Activated CD4-positive, CD25-positive, alpha-beta regulatory T cell treated with anti-CD3 and anti-CD28 coated beads, Interleukin-2, amount 50 U/mL, for 16 hours (primary cell): ENCODE data around the gene BLOC1S5.
"Not testable (repeated sequence)": the region's sequence is repeated elsewhere in the genome, so short reads cannot be mapped to it uniquely, and the experiment has no call there.

Experiments
- DNase-seq: peaks from one replicate; pipeline ENCODE4 v3.0.0-alpha.2; 2020; ENCODE audit warnings: low read depth, low spot score

The BLOC1S5 gene

GRCh38 chr6:8082572-8082953, 18.4 kb upstream of the BLOC1S5 start:
- no peak for DNase-seq

GRCh38 chr6:8080362-8081151, 16.4 kb upstream of the BLOC1S5 start:
- DNase-seq, result no peak

- no peak for DNase-seq
Measured at GRCh38 chr6:8079126-8079525, 14.9 kb upstream of the BLOC1S5 start.

GRCh38 chr6:8077991-8078390, 13.8 kb upstream of the BLOC1S5 start:
- DNase-seq, result no peak

GRCh38 chr6:8075704-8076103, 11.5 kb upstream of the BLOC1S5 start:
- no peak for DNase-seq

GRCh38 chr6:8075185-8075584, 11.0 kb upstream of the BLOC1S5 start:
- DNase-seq, result no peak

- DNase-seq, result no peak
Measured at GRCh38 chr6:8074213-8074612, 10.0 kb upstream of the BLOC1S5 start.

GRCh38 chr6:8073758-8074157, 9.6 kb upstream of the BLOC1S5 start:
- no peak for DNase-seq

GRCh38 chr6:8070718-8071117, 6.5 kb upstream of the BLOC1S5 start:
- DNase-seq, result no peak

GRCh38 chr6:8069631-8070284, 5.6 kb upstream of the BLOC1S5 start:
- no peak for DNase-seq

- DNase-seq, result no peak
Measured at GRCh38 chr6:8069151-8069550, 5.0 kb upstream of the BLOC1S5 start.

GRCh38 chr6:8066108-8066507, 1.9 kb upstream of the BLOC1S5 start:
- no peak for DNase-seq

- no peak for DNase-seq
Measured at GRCh38 chr6:8065519-8065911, 1.3 kb upstream of the BLOC1S5 start.

GRCh38 chr6:8064638-8065518, 689 bp upstream of the BLOC1S5 start:
- DNase-seq, result no peak

GRCh38 chr6:8061736-8062135, 2.5 kb downstream of the BLOC1S5 start:
- no peak for DNase-seq

- no peak for DNase-seq
Measured at GRCh38 chr6:8060346-8060745, 3.8 kb downstream of the BLOC1S5 start.

- DNase-seq, result no peak
Measured at GRCh38 chr6:8059129-8059528, 5.1 kb downstream of the BLOC1S5 start.

GRCh38 chr6:8057793-8058192, 6.4 kb downstream of the BLOC1S5 start:
- no peak for DNase-seq

- no peak for DNase-seq
Measured at GRCh38 chr6:8057263-8057662, 6.9 kb downstream of the BLOC1S5 start.

- DNase-seq, result no peak
Measured at GRCh38 chr6:8054276-8054675, 9.9 kb downstream of the BLOC1S5 start.

GRCh38 chr6:8047541-8048292, 16.5 kb downstream of the BLOC1S5 start:
- no peak for DNase-seq

- DNase-seq, result not testable (repeated sequence)
Measured at GRCh38 chr6:8045769-8046168, 18.4 kb downstream of the BLOC1S5 start.
